GM19025 (cell line): ENCODE results near the gene P2RY12.

Source experiments
- ATAC-seq: cut with Tn5 transposase; IDR thresholded peaks from one replicate; pipeline ENCODE4 v1.9.1; 2021; ENCODE audit warnings: mild to moderate bottlenecking, low read depth, moderate library complexity; ENCODE audit not compliant: unreplicated experiment

The P2RY12 gene

DNA sequence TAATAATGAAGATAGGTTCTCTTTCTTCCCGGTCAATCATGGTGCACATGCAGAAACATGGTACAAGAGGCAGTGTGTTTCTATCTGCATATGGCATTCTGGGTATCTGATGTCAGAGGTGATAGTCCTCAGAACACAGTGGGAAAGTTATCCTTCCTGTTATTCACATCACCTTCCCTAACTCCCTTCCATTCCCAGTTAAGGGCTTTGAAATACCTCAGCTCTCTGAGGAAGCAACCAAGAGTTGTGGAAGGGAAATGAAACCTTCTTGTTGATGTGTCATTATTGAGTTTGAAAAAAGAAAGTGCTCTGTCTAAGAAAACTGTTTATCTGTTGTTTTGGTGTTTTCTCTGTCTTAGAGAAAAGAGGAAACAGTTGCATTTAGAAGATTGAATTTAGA, 33.3 kb downstream of the P2RY12 start:
- ATAC-seq: peak; percentile 52

DNA sequence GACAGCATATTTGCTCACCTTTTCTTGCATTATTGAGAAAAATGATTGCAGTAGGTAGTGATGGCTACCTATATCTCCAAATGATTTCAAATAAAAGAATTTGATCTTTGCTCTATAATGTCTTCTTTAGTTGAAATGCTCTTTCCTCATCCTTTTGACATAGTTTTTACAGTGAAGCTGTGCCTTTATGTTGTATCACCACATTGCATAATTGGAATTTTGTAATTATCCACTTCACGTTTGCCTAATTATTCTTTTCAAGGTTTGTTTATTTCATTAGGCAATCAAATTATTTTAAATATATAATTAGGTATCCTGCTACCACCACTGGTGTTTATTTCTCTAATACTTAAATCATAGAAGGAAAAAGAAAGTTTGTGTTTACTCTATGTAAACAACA, 33.9 kb downstream of the P2RY12 start:
- ATAC-seq: no peak

DNA sequence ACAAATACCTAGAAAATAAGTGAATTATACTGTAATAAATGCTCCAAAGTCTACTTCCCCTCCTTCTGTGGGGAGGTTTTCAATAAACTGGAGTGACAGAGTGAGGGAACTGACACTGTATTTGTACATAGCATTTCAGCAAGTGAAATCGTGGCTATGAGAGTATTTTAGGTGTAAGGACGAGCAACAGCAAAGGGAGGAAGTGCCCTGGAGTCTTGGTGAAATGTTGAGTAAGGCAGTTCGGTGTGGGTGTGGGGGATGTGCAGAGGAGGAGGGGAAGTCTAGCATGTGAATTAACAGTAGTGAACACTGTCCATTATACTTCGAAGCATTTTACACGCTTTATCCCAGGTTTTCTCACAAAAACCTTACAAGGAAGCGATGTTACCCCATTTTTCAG, 37.1 kb downstream of the P2RY12 start:
- ATAC-seq: no peak

DNA sequence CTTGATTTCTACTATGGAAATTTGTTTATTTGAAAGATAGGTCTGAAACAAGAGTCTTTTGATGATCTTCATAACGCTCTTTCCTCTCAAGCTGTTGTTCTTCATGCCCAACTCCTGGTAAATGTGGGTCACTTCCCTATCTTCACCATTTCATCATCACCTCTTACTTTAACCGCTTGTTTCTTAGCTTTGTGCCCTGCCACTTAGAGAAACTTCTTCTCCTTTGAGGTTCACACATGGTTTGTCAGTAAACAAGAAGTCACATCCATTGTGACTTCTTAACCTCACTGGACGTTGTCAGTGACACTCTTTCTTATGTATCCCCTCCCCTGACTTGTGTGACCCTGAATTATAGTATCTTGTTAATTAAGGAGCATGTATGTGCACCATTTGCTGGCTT, 38.3 kb downstream of the P2RY12 start:
- no peak for ATAC-seq

DNA sequence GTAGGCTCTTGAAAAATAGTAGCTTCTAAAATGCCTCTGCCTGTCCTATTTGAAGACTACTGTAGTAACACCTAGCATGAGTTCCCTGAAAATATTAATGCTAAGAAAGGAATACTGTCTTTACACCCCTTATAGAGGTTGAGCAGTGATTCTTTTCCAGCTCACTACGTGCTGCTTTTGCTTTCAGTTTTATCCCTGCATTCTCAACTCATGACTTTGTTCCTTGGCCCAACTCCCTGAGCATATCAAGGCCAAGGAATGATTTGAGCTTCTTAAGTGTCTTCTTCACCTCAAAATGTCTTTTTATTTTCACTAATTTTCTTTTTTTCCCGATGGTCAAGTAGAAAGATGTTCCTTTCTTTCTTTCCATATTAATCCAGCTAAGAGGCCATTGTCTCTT, 38.7 kb downstream of the P2RY12 start:
- no peak for ATAC-seq

DNA sequence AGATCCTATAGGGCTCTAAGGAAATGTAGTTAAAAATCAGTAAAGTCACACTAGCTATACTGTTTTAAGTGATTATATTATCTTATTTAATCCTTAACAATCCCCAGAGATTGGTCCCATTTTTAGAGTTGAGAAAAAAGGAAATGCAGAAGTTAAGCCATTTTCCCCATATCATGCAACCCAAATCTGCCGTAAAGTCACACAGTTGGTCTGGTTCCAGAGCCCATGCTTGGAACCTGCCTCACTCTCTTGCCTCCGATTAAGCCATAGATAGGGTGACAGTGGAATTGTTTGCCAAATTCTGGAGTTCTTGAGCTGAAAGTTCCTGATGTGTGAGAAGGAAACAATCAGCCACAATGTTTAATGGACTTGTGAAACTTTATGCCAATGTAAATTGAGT, 52.9 kb downstream of the P2RY12 start:
- no peak for ATAC-seq

DNA sequence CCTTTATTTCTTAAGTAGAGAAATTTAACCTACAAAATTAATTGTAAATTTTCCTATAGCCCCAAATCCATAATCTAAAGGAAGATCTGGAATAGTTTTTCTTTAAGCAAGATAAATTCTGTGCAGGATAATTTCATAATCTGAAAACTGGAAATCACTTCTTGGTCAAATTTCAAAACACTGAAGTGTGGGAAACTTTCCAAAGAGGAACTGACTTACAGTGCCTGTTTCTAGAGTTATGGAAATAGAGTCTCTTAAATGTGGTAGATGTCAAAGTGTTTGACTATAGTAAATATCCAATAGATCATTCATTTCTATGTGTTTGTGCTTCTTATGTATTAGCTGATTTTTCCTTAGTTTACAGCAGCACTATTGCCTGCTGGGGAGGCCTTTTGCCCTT, 53.7 kb downstream of the P2RY12 start:
- no peak for ATAC-seq

DNA sequence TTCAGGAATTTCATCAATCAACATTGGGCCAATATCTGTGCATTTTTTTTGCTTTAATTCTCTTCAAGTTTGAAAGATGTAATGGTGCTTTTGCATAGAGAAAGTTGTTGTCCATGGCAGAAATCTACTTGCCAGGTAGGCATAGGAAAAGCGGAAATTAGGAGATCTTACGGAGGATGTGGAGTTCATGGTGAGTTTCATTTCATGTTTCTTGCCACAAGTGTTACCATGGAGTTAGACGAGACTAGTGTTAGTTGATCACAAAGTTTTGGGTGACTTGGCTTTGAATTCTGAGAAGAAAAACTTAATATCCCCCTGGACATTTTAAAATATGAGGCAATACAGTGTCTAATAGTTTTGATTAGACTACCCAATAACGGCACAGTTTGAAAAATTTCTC, 54.2 kb downstream of the P2RY12 start:
- no peak for ATAC-seq

DNA sequence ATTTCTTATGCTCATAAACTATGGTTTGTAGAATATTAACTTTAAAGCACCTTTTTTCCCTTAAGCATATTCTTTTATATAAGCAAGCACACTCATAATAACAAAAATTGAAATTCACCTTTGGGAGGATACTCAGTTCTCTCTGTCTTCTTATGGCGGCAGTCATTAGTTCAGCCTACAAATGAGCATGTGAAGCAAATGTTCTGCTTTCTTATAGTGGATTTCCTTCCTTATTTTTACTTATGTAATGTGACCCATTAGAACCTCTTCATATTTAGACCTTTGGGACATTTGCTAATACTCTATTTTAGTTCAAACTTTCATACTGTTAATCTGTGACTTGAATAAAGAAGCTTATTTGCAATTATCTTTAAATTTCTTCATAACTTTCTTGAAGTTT, 55.2 kb downstream of the P2RY12 start, which contains the start of gene P2RY13:
Gene P2RY13, minus strand, starts transcription at position 187 of the 400 bp plus-strand sequence. Its CDS starts 21 bp downstream, at position 166.
- ATAC-seq: no peak

DNA sequence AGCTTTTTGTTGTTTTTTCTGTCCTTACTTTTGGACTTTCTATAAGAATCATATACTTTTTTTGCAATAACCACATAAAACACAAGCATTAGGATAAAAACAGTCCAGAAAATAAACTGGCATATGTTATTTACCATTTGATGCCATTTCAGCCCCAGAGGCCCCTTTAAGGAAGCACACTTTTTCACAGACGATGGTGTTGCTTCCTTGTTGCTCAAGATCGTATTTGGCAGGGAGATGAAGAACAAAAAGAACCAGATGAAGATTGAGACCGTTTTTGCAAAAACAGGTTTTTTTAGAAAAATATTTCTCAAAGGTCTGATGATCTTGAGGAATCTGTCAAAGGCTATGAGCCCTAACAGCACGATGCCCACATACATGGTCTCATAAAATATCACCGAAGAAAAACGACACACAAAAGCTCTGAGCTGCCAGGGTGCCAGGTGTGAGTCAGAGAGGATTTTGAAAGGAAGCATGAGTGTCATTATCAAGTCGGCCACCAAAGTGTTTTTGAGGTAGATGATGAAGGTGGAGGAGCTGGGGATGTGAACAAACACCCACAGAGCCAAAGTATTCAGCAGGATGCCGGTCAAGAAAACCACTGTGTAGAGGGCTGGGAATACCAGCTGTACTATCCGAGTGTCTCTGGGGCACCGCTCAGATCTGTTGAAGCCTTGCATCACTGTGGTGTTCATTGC, 56.1 kb downstream of the P2RY12 start:
- ATAC-seq: no peak

DNA sequence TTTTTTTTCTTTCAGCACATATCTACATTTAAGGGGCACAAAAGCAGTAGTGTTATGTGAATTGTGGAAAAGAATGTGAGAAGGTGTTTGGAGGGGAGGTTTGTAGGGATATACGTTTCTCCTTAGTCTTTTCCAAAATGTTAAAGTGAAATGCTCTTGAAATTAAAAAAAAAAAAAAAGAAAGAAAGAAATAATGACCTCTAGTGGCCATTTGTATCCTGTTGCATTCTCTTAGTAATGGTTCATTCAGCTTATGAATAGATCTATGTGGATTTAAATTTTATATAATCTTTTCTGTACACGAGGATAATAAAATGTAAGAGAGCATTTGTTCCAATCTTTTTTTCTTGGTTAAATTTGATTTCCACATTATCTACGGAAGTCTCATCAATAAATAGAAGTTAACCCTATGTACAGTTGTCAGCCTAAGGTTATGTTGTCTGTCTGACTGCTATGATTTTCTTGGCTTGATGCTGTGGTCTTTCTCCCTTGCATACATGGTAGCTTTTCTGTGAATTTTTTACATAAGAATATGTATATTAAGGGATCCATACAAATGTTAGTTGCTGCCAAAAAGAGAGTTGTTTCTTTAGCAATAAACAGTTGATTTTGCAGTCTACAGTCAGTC, 56.9 kb downstream of the P2RY12 start:
- no peak for ATAC-seq

DNA sequence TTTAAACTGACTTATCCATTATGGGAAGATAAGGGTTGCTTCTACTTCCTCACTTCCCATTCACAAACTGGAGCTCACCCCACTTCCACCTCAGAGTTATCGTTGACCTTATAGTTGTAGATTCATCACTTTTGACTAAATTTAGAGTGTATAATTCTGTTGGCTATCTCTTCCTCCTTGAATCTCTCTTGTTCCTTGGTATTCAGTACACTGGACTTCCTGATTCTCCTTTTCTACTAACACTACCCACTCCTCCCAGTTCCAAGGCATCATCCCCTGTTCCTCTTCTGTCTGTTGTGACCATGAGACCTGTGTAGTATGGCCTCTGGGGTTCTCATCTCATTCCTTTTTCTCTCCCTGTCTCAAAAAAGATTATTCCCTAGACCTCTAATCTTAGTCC, 62.0 kb downstream of the P2RY12 start:
- ATAC-seq: no peak

DNA sequence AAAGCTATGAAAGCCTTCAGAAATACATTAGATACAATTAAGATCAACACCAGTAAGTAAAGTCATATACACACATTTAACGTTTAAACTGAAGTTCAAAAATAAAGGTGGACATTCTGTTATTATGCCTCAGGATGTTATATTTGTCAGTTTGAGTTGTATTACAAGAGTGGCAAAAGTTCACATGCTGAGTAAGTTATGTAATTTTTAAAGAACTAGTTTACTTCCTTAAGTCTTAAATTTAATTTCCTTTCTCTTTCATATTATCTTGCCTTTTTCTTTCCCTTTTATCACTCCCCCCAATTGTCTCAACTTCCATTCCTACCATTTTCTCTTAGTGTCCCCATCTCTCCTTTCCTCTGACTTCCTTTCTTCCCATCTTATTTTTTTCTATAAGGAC, 63.0 kb downstream of the P2RY12 start:
- ATAC-seq: no peak

DNA sequence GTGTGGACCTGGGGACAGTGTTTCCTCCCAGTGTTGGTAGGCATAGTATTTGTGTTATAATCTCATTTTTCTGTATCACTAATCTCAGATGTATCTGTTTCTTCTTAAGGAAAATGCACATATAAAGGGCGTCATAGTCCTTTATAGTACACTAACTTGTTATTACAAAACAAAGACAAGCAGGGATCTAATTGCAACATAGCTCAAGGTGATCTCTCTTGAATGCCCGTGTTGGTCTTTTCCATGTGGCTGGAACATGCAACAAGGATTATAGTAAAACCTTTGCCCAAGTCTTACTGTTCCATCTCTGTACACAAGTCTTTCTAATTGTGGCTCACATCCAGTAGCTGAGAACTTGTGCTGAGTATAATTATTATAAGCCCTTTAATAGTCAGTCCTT, 64.4 kb downstream of the P2RY12 start:
- ATAC-seq: no peak

DNA sequence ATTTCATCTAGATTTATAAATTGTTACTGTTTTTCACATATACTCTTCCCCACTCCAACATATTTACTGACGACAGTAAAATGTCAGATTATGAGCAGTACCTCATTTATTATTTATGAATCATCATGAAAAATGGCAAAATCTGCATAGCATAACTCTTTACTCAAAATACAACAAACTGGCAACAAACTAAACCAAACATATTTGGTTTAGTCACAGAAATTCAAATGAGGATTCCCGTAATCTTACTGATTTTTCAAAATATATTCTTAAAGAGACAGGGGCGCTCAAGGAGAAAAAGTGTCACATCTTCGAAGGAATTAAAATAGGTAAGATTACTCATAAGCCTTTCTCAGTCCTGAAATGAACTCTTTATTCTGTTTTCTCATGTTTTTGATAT, 64.9 kb downstream of the P2RY12 start:
- no peak for ATAC-seq

DNA sequence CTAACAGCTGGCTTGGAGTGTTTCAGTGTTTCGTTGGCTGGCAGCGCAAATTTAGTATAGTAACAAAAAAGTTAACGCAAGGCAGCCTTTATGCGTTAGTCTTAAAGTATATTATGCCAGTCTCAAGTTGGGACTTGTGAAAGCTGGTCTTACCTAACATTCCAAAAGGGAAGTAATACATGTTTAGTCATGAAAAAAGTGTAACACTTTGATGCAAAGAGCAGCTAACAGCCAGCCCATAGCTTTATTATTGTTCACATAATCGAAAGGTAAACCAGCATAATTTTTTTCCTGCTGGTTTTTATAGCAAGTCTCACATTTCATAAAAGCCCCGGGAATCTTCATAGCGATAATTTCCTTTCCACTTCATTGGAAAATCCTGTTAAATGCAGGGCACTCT, 65.6 kb downstream of the P2RY12 start:
- no peak for ATAC-seq

DNA sequence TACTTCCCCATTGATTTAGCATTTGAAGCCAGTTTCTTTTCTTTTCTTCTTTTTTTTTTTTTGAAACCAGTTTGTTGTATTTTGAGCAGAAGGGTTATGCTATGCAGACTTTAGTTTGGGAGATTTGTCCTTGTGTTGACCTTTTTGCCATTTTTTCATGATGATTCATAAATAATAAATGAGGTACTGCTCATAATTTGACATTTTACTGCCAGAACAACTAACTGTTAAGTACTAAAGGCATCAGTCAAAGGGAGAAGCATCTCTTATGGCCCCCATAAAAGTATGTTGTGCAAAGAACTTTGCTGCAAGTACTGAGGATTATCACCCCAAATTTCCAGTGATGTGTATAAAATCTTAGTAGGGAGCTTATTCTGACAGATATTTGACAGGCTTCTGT, 66.2 kb downstream of the P2RY12 start:
- ATAC-seq: no peak

DNA sequence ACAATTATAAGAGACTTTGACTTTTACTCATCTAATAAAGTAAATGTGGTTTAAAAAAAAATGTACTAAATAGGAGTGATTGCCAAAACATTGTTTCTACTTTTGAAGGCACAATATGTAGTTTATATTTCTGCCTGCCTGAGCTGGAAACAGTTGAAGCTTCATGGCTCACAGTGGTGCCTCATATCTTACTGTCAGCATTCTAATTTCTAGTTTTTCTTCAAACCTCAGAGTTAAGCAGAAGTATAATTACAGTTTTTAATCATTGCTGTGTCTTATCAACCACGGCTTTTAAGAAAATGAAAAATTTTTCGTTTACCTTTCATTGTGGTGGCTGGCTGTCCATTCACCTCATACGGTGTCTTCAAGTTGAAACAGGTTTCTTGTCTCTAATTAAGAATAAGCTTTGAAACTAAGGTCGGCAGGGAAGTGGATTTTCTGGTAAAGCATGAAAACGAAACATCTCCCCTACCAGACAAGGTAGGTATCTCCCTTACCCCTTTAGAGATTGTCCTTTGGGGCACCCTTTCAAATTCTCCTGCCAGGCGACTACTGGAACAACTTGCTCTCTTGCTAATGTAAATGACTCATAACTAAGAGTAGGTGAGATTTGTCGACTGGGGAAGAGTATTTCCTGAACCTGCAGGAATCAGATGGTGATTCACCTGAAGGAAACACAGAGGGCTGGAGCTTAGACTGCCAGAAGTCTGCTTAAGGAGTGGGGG, 68.1 kb downstream of the P2RY12 start, which contains the start of gene GPR87:
Gene GPR87, minus strand, starts transcription at position 554 of the 725 bp plus-strand sequence. CDS start 16,720 bp downstream, outside the sequence.
- no peak for ATAC-seq

DNA sequence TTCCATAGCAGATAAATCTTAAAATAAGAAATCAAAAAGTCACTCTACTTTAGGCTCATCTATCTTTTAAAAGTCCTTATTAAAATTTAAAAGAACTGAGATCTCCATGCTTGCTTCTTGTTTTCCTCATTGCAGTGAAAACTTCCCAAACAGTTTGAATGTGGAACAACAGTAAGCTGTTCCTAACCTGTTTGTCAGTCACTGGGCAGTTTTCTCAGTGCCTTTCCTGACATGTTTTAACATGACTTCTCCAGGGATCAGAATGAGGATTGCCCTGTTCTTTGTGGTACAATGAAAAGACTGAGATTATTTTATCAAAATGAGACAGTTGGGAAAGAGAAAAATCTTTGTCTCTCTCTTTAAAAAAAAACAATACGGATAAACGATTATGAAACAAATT, 68.7 kb downstream of the P2RY12 start:
- ATAC-seq: no peak

DNA sequence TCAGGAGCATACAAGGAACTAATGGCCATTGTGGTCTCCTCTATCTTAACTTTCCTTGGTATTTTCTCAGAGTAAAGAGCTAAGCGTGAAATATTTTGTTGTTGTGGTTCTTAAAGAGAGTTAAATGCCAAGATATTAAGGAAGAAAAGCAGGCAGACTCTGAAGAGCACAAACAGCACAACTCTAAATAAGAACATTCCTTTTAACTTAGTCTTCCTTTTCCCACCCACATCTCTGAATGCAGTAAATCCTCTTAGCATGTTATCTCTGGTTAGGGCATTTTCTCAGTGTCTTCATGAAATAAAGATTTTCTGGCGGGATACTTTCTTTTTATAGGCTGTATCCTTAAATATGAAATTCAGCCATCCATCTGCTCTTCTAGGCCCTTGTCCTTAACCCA, 69.4 kb downstream of the P2RY12 start:
- no peak for ATAC-seq

DNA sequence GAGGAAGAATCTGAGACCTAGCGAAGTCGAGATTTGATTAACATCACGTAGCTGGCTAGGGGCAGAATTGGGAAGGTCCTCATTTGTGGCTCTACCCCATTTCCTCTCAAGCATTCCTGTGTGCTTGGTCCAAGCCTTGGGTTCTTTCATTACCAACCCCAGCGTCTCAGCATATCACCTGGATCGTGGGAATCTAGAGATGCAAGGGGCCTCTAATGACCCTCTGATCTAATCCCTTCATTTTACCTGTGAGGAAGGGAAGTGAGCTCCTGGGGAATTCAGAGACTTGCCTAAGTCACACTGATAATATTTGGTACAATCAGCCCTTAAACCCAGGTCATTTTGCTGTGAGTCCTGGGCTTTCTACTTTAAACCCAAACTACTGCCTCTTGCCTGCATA, 70.0 kb downstream of the P2RY12 start:
- no peak for ATAC-seq

DNA sequence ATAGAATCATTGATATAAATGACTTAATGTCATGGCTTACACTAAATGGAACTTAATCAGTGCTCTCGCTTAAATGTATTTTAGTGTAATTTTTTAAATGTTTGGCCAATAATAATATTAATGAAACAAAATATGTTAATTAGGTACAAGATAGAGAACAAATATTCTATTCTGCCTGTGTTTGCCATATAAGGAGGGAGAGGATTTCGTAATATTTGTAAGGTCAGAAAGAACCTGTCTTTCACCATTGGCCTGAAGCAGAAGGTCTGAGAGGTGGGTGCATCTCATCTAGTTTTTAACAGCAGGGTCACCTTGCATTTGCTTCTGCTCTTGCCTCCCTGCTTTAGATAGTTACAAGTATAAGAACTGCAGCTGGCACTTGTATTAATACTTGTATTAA, 70.4 kb downstream of the P2RY12 start:
- ATAC-seq: no peak
